Fibroblast of skin of back (primary cell): ENCODE data around the gene HSD3B7.

Experiments
- DNase-seq: peaks from one replicate; pipeline ENCODE4 v3.0.0-alpha.2; 2013

The HSD3B7 gene

GRCh38 chr16:30957456-30958174 lies 27.4 kb upstream of the HSD3B7 start, which contains the start of gene SETD1A:
Gene SETD1A (plus strand): TSS chr16:30957754. CDS start chr16:30958732, 978 bp downstream.
- DNase-seq: peak; percentile 95

GRCh38 chr16:30958175-30959079 lies 26.6 kb upstream of the HSD3B7 start:
- peak; percentile 55 for DNase-seq

- DNase-seq: no peak
Observed at GRCh38 chr16:30961384-30961783, 23.6 kb upstream of the HSD3B7 start.

- no peak for DNase-seq
Observed at GRCh38 chr16:30963925-30964511, 21.0 kb upstream of the HSD3B7 start.

- DNase-seq: no peak
Observed at GRCh38 chr16:30964574-30965226, 20.3 kb upstream of the HSD3B7 start.

- DNase-seq: no peak
Observed at GRCh38 chr16:30965436-30965835, 19.6 kb upstream of the HSD3B7 start.

- no peak for DNase-seq
Observed at GRCh38 chr16:30966033-30966619, 18.9 kb upstream of the HSD3B7 start.

GRCh38 chr16:30967795-30968194 lies 17.2 kb upstream of the HSD3B7 start:
- no peak for DNase-seq

- no peak for DNase-seq
Observed at GRCh38 chr16:30969246-30969842, 15.7 kb upstream of the HSD3B7 start.

- no peak for DNase-seq
Observed at GRCh38 chr16:30971298-30971697, 13.7 kb upstream of the HSD3B7 start.

GRCh38 chr16:30972872-30973271 lies 12.1 kb upstream of the HSD3B7 start:
- no peak for DNase-seq

- no peak for DNase-seq
Observed at GRCh38 chr16:30974348-30974747, 10.7 kb upstream of the HSD3B7 start.

GRCh38 chr16:30976486-30976885 lies 8.5 kb upstream of the HSD3B7 start:
- DNase-seq: no peak

- DNase-seq: no peak
Observed at GRCh38 chr16:30977502-30977901, 7.5 kb upstream of the HSD3B7 start.

GRCh38 chr16:30979170-30980022 lies 5.6 kb upstream of the HSD3B7 start:
- no peak for DNase-seq

GRCh38 chr16:30980023-30980371 lies 5.0 kb upstream of the HSD3B7 start:
- no peak for DNase-seq

GRCh38 chr16:30980434-30980833 lies 4.6 kb upstream of the HSD3B7 start:
- no peak for DNase-seq

GRCh38 chr16:30980959-30981358 lies 4.0 kb upstream of the HSD3B7 start:
- no peak for DNase-seq

- peak; percentile 32 for DNase-seq
Observed at GRCh38 chr16:30982548-30983288, 2.3 kb upstream of the HSD3B7 start.

- no peak for DNase-seq
Observed at GRCh38 chr16:30983289-30983889, 1.6 kb upstream of the HSD3B7 start.
